ENCODE results near the gene CHRM5.
A peak's percentile ranks its signal among the peaks of the same experiment; 100 is the strongest.
"Not testable (repeated sequence)": the region's sequence is repeated elsewhere in the genome, so short reads cannot be mapped to it uniquely, and the experiment has no call there.

Gene CHRM5

GRCh38 chr15:34043813-34044212, 75.5 kb downstream of the CHRM5 start:
- DNase-seq (ENCODE audit: low spot score), result no peak

GRCh38 chr15:34046471-34047145, 78.3 kb downstream of the CHRM5 start:
- no peak for DNase-seq (ENCODE audit: low spot score)

- DNase-seq (ENCODE audit: low spot score), result no peak
These were observed 79.8 kb downstream of the CHRM5 start for GRCh38 chr15:34047893-34048775.

GRCh38 chr15:34049112-34049511, 80.8 kb downstream of the CHRM5 start:
- no peak for DNase-seq (ENCODE audit: low spot score)

DNA sequence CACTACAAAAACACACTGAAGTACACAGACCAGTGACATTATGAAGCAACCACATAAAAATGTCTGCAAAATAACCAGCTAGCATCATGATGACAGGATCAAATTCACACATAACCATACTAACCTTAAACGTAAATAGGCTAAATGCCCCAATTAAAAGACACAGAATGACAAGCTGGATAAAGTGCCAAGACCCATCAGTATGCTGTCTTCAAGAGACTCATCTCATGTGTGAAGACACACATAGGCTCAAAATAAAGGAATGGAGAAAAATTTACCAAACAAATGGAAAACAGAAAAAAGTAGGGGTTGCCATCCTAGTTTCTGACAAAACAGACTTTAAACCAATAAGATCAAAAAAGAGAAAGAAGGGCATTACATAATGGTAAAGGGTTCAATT, 82.1 kb downstream of the CHRM5 start:
- DNase-seq (ENCODE audit: low spot score), result not testable (repeated sequence)

DNA sequence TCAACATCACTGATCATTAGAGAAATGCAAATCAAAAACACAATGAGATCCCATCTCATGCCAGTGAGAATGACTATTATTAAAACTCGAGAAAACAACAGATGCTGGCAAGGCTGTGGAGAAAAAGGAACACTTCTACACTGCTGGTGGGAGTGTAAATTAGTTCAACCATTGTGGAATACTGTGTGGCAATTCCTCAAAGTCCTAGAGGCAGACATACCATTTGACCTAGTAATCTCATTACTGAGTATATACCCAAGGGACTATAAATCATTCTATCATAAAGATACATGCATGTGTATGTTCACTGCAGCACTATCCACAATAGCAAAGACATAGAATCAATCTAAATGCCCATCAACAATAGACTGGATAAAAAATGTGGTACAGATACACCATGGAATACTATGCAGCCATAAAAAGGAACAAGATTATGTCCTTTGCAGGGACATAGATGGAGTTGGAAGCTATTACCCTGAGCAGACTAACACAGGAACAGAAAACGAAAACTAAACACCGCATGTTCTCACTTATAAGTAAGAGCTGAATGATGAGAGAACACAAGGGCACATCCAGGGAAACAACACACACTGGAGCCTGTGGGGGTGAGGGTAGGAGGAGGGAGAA, 85.9 kb downstream of the CHRM5 start:
- no peak for DNase-seq (ENCODE audit: low spot score)

DNA sequence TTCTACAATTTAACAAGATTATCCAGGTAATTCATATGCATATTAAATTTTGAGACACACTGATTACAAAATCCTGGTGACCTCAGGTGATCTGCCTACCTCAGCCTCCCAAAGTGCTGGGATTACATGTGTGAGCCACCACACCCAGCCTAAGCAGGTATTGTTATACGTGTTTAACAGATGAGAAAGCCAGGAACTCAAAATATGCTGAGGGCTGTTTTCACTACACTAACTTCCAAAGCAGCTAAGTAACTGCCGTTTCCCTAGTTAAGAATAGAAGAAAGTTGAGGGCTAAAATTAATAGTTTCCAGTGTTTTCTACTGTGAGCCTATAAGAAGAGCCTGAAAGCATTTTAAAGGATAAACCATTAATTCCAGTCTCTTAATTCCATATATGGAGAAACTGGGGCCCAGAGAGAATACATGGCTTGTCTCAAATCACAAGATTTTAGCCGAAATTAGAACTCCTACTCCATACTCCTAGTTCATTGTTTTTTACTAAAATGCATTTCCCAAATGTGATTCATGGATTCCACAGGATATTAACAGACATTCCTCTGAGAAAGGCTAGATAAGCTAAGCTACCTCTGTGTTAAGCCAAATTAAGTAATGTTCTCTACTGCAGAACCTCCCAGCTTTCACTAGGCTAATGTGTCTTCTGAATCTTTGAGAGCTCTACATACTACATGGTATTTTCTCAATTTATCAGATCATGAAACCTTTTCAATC, 87.7 kb downstream of the CHRM5 start:
- no peak for DNase-seq (ENCODE audit: low spot score)

DNA sequence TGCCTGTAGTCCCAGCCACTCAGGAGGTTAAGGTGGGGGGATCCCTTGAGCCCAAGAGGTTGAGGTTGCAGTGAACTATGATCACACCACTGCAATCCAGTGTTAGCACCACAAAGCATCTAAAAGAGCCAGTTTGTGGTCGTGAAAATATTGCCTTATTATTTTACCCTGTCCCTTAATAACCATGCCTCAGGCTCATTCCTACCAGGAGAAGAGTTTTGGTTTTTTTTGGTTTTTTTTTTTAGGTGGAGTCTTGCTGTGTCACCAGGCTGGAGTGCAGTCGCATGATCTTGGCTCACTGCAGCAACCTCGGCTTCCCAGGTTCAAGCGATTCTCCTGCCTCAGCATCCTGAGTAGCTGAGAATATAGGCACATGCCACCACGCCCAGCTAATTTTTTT, 88.6 kb downstream of the CHRM5 start:
- no peak for DNase-seq (ENCODE audit: low spot score)

GRCh38 chr15:34059476-34059875, 91.2 kb downstream of the CHRM5 start:
- no peak for DNase-seq (ENCODE audit: low spot score)

DNA sequence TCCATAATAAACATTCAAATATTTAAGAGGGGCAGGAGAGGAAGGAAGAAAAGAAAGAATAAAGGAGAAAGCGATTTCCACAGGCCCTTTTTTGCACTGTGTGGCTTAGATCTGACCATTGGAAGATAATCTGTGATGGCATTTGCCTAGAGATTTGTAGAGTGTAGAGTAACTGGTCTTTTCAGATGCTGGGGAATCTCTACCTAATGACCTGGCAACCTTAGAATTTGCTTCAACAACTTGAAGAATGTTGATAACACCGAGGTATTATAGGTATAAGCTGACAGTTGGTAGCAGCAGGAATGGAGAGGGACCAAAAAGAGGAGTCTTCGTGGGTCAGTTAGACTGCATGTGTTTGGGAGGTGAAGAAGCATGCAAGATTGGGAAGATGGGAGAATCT, 91.6 kb downstream of the CHRM5 start:
- no peak for DNase-seq (ENCODE audit: low spot score)

GRCh38 chr15:34064438-34064837, 96.1 kb downstream of the CHRM5 start:
- no peak for DNase-seq (ENCODE audit: low spot score)

DNA sequence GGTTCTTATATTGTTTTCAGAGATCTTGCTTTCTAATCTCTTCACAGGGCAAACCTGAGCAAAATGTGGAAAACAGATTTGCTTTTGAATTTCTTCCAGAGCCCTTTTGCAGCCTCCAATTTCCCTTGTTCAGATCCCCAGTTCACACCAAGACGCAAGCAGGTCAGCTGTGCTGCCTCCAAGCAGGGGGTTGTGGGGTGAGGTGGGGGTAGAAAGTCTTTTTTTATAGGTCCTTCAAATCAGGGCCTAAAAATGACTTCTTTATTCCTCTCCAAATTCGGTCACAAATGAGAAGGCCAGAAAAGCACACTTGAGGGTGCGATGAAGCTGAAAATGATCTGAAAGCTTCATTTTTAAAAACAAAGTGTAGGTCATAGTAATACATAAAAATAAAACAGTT, 97.0 kb downstream of the CHRM5 start:
- DNase-seq (ENCODE audit: low spot score), result no peak

DNA sequence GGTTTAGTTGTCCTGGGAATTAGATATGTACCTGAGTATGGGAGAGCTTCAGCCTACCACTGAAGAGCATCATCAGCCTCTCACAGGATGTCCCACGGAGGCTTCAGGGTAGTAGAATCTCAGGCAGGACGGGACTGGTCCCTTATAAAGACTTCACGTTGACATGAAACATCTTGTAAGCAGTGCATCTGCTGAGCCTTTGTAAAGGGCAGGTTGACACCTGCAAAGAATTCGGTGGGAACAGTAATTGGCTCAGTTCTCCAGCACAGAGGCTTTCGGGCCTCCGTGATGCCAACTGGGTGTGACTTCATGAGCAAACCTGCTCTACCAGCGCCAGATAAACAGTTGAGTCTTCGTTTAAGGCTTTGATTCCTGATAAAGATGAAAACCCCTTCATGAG, 97.6 kb downstream of the CHRM5 start:
- DNase-seq (ENCODE audit: low spot score), result no peak

DNA sequence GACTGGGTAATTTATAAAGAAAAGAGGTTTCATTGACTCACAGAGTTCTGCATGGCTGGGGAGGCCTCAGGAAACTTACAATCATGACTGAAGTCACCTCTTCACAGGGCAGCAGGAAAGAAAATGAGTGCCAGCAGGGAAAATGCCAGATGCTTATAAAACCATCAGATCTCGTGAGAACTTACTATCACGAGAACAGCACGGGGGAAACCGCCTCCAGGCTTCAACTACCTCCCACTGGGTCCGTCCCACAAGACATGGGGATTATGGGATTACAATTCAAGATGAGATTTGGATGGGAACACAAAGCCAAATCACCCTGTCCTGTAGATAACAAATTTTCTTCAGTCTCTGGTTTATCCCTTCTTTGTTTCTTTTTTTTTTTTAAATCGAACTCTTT, 101.7 kb downstream of the CHRM5 start:
- no peak for DNase-seq (ENCODE audit: low spot score)

DNA sequence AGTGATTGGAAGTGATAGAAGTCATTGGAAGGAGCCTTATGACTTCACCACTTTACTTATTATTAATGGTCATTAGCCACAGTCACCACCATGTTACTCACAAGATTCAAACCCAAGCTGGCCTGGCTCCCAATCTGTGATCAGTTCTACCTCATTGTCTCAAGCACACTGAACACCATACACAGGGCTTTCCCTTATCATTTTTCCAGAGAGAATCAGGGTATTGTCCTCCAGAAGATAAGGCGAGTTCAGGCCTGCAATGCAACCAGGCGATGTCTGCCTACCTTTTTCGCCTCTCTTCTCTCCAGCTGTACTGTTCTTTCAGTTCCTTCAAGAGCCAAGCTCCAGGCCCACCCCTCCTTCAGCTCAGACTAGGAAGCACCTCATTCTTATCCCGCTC, 108.5 kb downstream of the CHRM5 start:
- no peak for DNase-seq (ENCODE audit: low spot score)

GRCh38 chr15:34078900-34079299, 110.6 kb downstream of the CHRM5 start:
- DNase-seq (ENCODE audit: low spot score), result no peak

DNA sequence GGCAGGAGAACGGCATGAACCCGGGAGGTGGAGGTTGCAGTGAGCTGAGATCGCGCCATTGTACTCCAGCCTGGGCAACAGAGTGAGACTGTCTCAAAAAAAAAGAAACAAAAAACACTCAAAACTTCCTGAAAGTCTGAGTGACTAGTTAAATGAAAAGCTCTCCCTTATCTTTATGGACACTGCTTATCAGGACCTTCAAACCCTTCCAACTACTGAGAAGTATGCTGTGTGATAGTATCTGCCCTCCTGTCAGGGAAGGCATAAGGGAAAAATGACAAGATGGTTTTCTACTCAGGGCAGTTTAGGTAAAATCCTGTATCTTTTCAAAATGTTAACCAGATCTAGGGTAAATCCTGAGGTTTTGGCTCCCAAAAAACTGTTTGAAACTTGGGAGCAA, 111.6 kb downstream of the CHRM5 start:
- DNase-seq (ENCODE audit: low spot score), result no peak

DNA sequence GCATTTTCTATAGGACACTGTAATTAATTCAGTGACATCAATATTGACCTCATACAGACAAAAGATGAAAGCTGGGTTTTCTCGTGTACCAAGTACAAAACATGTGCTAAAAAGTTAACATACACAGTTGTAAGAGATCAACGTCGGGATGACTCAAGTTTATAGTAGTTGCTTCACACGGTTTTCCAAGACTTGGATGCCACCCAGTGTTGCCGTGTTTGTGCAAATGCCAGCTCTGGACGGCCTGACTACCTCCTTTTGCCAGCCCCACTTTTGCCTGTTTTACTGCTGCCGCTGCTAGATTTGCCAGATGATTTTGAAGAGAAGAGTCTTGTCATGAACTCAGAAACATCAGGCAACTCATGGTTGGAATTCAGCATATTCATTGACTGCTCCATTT, 115.8 kb downstream of the CHRM5 start:
- no peak for DNase-seq (ENCODE audit: low spot score)

DNA sequence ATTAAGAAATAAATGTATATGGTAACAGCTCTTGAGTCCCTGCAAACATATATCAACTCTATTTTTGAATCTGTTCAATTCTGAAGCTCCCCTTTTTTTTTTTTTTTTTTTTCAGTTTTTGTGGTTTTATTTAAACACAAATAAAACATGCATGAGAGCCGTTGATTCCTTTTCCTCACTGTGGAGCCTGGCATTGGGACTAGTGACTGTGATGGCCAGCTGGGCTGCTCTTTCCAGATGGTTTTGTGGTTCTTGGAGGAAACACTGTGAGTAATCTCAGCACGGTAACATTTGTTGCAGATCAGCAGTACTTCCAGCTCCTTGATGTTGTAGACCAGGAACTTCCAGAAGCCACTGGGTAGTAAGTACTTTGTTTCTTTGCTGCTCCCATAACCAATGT, 117.4 kb downstream of the CHRM5 start:
- DNase-seq (ENCODE audit: low spot score), result no peak

DNA sequence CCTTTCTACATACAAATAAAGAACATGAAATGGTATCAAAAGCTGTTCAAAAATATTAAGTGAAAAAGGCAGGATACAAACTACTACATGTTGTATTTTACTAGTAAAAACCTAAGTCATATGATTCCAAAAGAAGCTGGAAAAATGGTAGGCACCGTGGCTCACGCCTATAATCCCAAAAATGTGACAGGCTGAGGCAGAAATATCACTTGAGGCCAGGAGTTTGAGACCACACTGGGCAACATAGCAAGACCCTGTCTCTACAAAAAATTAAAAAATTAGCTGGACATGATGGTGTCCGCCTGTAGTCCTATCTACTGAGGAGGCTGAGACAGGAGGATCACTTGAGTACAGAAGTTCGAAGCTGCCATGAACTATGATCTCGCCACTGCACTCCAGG, 131.6 kb downstream of the CHRM5 start:
- DNase-seq (ENCODE audit: low spot score), result no peak

GRCh38 chr15:34101366-34102174, 133.3 kb downstream of the CHRM5 start, which contains the start of the genes EMC7 and PGBD4:
EMC7 (minus strand) TSS chr15:34101862; CDS start chr15:34101839, 23 bp downstream.
PGBD4 (plus strand) TSS chr15:34102083; CDS start chr15:34102532, 449 bp downstream.
- DNase-seq (ENCODE audit: low spot score), result peak; percentile 95
